ENCODE results near the gene PPIL1. TPM values are rescaled to one million over a fixed set of nuclear protein-coding genes. Genes with fewer than 3 reads are reported as not detected.

Gene PPIL1
- total and polyA plus RNA-seq, 2 donors (not counting 1 experiment from before 2014, with no cell fraction given): 17.5 to 30.6 TPM

GRCh38 chr6:36820700-36821580, 53.7 kb downstream of the PPIL1 start:
- TF ChIP-seq EZH2 (IDR thresholded peaks at IDR 0.05; ENCODE audit: low read length, missing control alignments): no peak
- TF ChIP-seq CTCF (conservative IDR thresholded peaks at IDR 0.05 in 1 of 2, IDR thresholded peaks at IDR 0.05 in 1 of 2; ENCODE audit: low read depth in 1 of 2, low read length in 2 of 2): no peak
- peak; percentile 34 to 62 for DNase-seq (ENCODE audit: low read depth in 2 of 2)
- Histone ChIP-seq H2AFZ (ENCODE audit: low read length) (no peak overlapping the region), H3K36me3 (ENCODE audit: control insufficient read depth, insufficient read depth, low read length) (no peaks in the 10 kb centered on the region), H3K4me2 (ENCODE audit: extremely low read depth, insufficient read depth, low read length) (no peak overlapping the region), H3K9me3 (ENCODE audit: control insufficient read depth, insufficient read depth, low read depth, low read length) (no peaks in the 10 kb centered on the region), H3K27ac (ENCODE audit: insufficient read depth, low read length) (no peak overlapping the region), H4K20me1 (ENCODE audit: control insufficient read depth, extremely low read depth, insufficient read depth, low read length) (no peaks in the 10 kb centered on the region), H3K79me2 (ENCODE audit: control insufficient read depth, insufficient read depth, low read length) (no peaks in the 10 kb centered on the region), H3K4me1 (ENCODE audit: control insufficient read depth, extremely low read depth, insufficient read depth, low read length) (no peaks in the 10 kb centered on the region), H3K4me3 (replicated peaks in 1 of 4; ENCODE audit: control extremely low read depth in 1 of 4, insufficient read depth in 1 of 4, low read depth in 3 of 4, low read length in 4 of 4) (no peak overlapping the region), H3K27me3 (ENCODE audit: control insufficient read depth, insufficient read depth, low read length) (no peaks in the 10 kb centered on the region), H3K9ac (ENCODE audit: insufficient read depth, low read length) (no peak overlapping the region)

GRCh38 chr6:36818756-36819155, 55.8 kb downstream of the PPIL1 start:
- no peak for DNase-seq (ENCODE audit: low read depth in 2 of 2)
- H4K20me1 ChIP-seq (ENCODE audit: control insufficient read depth, extremely low read depth, insufficient read depth, low read length): no peaks in the 10 kb centered on the region
- H3K36me3 ChIP-seq (ENCODE audit: control insufficient read depth, insufficient read depth, low read length): no peaks in the 10 kb centered on the region
- no peaks in the 10 kb centered on the region for H3K4me1 ChIP-seq (ENCODE audit: control insufficient read depth, extremely low read depth, insufficient read depth, low read length)
- no peak overlapping the region for H3K4me3 ChIP-seq (replicated peaks in 1 of 4; ENCODE audit: control extremely low read depth in 1 of 4, insufficient read depth in 1 of 4, low read depth in 3 of 4, low read length in 4 of 4)
- H3K27me3 ChIP-seq (ENCODE audit: control insufficient read depth, insufficient read depth, low read length): peaks cover 6% of the 10 kb centered on the region
- no peaks in the 10 kb centered on the region for H3K9me3 ChIP-seq (ENCODE audit: control insufficient read depth, insufficient read depth, low read depth, low read length)
- TF ChIP-seq EZH2 (IDR thresholded peaks at IDR 0.05; ENCODE audit: low read length, missing control alignments) (no peak), CTCF (conservative IDR thresholded peaks at IDR 0.05 in 1 of 2, IDR thresholded peaks at IDR 0.05 in 1 of 2; ENCODE audit: low read depth in 1 of 2, low read length in 2 of 2) (no peak)
- H3K27ac ChIP-seq (ENCODE audit: insufficient read depth, low read length): no peak overlapping the region
- no peak overlapping the region for H2AFZ ChIP-seq (ENCODE audit: low read length)
- no peaks in the 10 kb centered on the region for H3K79me2 ChIP-seq (ENCODE audit: control insufficient read depth, insufficient read depth, low read length)
- H3K4me2 ChIP-seq (ENCODE audit: extremely low read depth, insufficient read depth, low read length): no peak overlapping the region
- no peak overlapping the region for H3K9ac ChIP-seq (ENCODE audit: insufficient read depth, low read length)

GRCh38 chr6:36817847-36818246, 56.8 kb downstream of the PPIL1 start:
- Histone ChIP-seq H3K9me3 (ENCODE audit: control insufficient read depth, insufficient read depth, low read depth, low read length) (no peaks in the 10 kb centered on the region), H3K4me3 (replicated peaks in 1 of 4; ENCODE audit: control extremely low read depth in 1 of 4, insufficient read depth in 1 of 4, low read depth in 3 of 4, low read length in 4 of 4) (no peak overlapping the region), H2AFZ (ENCODE audit: low read length) (no peak overlapping the region), H3K36me3 (ENCODE audit: control insufficient read depth, insufficient read depth, low read length) (no peaks in the 10 kb centered on the region), H3K4me2 (ENCODE audit: extremely low read depth, insufficient read depth, low read length) (no peak overlapping the region), H3K27ac (ENCODE audit: insufficient read depth, low read length) (no peak overlapping the region), H3K4me1 (ENCODE audit: control insufficient read depth, extremely low read depth, insufficient read depth, low read length) (no peaks in the 10 kb centered on the region), H3K79me2 (ENCODE audit: control insufficient read depth, insufficient read depth, low read length) (no peaks in the 10 kb centered on the region), H4K20me1 (ENCODE audit: control insufficient read depth, extremely low read depth, insufficient read depth, low read length) (no peaks in the 10 kb centered on the region), H3K9ac (ENCODE audit: insufficient read depth, low read length) (no peak overlapping the region), H3K27me3 (ENCODE audit: control insufficient read depth, insufficient read depth, low read length) (peaks cover 6% of the 10 kb centered on the region)
- no peak for DNase-seq (ENCODE audit: low read depth in 2 of 2)
- TF ChIP-seq CTCF (conservative IDR thresholded peaks at IDR 0.05 in 1 of 2, IDR thresholded peaks at IDR 0.05 in 1 of 2; ENCODE audit: low read depth in 1 of 2, low read length in 2 of 2) (no peak), EZH2 (IDR thresholded peaks at IDR 0.05; ENCODE audit: low read length, missing control alignments) (no peak)

Data from fibroblast of lung (primary cell).